Left colon (tissue), 2 donors: ENCODE measurements around the gene PAAF1. TPM values are rescaled to one million over a fixed set of nuclear protein-coding genes. Genes with fewer than 3 reads are reported as not detected.
"Not testable (repeated sequence)": the region's sequence is repeated elsewhere in the genome, so short reads cannot be mapped to it uniquely, and the experiment has no call there.

Source experiments
- ATAC-seq: fragments of 200-7000 bp; cut with Tn5 transposase; one replicate; pipeline ENCODE4 v1.9.1; 2020; ENCODE audit warnings: mild to moderate bottlenecking, moderate library complexity
- DNase-seq, 2 donors: peaks; one replicate each; pipeline ENCODE4 v3.0.0-alpha.2; 2020
- intact Hi-C, 2 donors: fragments of 100-400 bp; cut with DNase I in 1 of 2; cut with micrococcal nuclease in 1 of 2; formaldehyde crosslinking; loops; one replicate each; pipeline versions ENCODE4 v1.11.2 to v1.14.0; 2022; cut with DNase I, micrococcal nuclease
- total RNA-seq, 2 donors: library from RNA; stranded (reverse); fragmentation: NEBNext Ultra II Directional; extraction: Animal tissue kit (Norgen Biotek cat#: 25700); gene quantifications; one replicate each; pipeline ENCODE4 v1.2.1, GENCODE V29; 2021
- donor health status: DM: no; HTN: no; CAD: no.
- donor health status: DM: yes; HTN: yes; CAD: no.

The PAAF1 gene
- total RNA-seq, 2 donors from 2014 or later = 11.4 to 12.2 TPM

DNA sequence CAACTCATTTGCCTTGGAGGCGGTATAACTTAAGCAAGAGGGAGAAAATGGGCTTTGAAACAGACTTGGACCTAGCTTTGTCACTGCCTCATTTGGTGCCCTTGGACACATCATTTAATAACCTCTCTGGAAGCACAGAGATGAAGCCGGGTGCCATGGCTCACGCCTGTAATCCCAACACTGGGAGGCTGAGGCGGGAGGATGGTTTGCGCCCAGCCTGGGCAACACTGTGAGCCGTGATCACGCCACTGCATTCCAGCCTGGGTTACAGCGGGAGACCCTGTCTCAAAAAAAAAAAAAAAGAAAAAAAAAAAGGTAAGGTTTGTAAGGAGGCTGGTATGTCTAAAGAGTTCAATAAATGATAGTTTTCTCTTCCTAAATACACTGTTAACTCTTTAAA, 959 bp upstream of the PAAF1 start:
- peak; percentile 23 for ATAC-seq
- peak in 1 of 2 donors; percentile 13 for DNase-seq
- intact Hi-C loops = no loop called here

- intact Hi-C loops = no loop called here
- ATAC-seq (no peak), DNase-seq (no peak)
Measured at GRCh38 chr11:73878771-73879170, 2.0 kb downstream of the PAAF1 start.

GRCh38 chr11:73880449-73880848, 3.6 kb downstream of the PAAF1 start:
- DNase-seq, ATAC-seq, intact Hi-C loops: not testable (repeated sequence)

DNA sequence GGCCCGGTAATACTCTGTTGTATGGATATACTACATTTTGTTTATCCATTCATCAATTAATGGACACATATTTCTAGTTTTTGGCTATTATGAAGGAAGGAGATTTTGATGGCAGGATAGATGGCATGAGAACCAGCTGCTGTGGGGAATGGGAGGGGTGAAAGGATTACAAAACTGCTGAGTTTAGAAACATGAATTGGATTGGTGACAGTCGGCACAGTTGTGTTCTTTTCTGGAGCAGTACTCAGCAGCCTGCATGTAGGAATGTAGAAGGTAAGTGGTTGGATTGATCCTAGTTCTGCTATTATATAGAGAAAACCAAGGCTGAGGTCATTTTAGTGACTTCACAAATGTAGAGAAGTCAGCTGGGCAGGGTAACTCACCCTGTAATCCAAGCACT, 7.1 kb downstream of the PAAF1 start:
- intact Hi-C loops = no loop called here
- DNase-seq (no peak), ATAC-seq (no peak)

GRCh38 chr11:73888244-73888643, 11.4 kb downstream of the PAAF1 start:
- no peak for ATAC-seq

DNA sequence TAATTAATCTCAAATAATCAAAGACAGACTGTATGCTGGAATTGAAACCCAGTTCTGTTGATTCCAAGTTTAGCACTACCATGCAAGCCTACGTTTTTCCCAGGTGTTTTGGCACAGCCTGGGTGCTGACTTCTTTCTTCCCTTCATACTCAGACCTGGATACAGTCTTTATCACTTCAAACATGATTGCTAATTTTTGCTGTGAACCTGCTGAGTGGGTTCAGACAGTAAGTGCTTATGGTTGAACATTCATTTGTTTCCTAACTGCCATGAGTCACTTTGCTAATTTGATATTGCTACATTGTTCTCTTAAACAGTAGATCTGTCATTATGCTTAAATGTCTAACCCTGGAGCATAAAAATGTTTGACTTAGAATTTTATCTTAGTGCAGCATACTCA, 12.2 kb downstream of the PAAF1 start:
- DNase-seq (no peak), ATAC-seq (no peak)
- intact Hi-C loops = no loop called here

More at GRCh38 chr11:73888244-73888643, 11.4 kb downstream of the PAAF1 start:
- no peak for DNase-seq
- intact Hi-C loops = no loop called here

DNA sequence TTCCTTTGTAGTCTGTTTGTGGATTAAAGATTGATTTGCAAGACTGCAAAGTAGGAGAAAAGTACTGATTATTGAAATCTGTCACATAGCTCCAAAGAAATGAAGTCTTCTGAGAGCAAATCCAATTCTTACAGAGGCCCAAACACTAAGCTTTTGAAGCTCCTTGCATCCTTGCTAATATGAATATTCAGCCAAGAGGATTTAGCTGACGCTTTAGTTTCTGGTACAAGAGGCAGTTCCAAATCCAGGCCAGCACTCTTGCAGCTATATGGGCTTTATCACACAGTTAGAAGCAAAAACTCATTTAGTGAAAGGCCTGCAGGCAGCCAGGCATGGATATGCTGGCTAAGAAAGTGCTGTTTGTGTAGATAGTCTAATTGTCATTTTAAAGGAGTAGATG, 12.7 kb downstream of the PAAF1 start:
- no peak for ATAC-seq
- intact Hi-C loops = no loop called here

DNA sequence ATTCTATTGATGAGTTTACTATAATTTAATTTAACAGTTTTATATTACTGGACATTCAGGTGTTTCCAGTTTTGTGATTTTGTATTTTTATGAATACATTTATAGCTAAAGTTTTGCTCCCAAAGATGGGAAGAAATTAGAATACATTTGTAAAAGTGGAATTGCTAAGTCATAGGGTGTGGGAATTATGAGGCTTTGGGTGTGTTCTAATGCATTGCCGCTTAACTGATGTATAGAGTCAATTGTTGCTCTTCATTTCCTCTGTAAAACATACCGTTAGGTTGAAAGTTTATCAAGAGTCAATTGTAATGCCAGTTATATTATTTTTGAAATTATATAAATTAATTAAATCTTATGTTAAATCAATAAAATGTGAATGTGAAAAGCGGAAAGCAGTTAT, 16.2 kb downstream of the PAAF1 start:
- DNase-seq = no peak
- intact Hi-C loops = no loop called here
- ATAC-seq = no peak

More for the DNA sequence above, 12.7 kb downstream of the PAAF1 start:
- DNase-seq = no peak

DNA sequence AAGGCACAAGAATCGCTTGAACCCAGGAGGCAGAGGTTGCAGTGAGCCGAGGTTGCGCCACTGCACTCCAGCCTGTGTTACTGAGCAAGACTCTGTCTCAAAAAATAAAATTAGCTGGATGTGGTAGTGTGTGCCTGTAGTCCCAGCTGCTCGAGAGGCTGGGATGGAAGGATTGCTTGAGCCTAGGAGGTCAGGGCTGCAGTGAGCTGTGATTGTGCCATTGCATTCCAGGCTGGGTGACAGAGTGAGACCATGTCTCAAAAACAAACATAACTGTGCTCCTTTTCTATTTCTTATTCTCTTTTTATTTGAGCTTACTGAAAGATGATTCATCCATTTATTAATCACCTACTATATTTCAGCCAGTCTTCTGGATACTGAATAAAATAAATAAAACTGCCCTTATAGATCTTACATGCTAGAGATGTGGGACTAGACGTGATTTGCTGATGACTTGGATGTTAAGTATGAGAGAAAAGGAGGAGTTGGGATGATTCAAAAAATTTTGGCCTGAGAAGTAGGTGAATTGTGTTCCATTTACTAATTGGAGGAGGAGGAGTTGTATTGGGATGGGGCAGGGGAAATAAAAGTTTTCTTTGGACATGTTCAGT, 18.0 kb downstream of the PAAF1 start:
- intact Hi-C loops = no loop called here
- DNase-seq = no peak
- no peak for ATAC-seq

DNA sequence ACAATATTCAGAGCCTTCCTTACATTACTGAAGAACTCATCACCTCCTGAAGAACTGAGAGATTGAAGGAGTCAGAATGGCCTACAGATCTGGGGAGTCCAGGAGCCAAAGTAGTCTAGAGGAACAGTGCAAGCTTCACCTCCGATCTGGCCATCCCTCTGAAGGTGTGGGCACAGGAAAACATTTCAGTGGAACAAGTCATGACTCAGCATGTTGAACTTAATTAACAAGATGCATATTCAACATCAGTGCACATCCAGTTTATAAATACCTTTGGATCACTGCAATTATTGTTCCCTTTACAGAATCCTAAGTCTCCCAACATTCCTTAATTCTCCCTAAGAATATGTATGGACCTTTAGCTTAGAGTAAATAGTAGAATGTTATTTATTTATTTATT, 25.5 kb downstream of the PAAF1 start:
- intact Hi-C loops = no loop called here
- no peak for ATAC-seq
- no peak for DNase-seq

DNA sequence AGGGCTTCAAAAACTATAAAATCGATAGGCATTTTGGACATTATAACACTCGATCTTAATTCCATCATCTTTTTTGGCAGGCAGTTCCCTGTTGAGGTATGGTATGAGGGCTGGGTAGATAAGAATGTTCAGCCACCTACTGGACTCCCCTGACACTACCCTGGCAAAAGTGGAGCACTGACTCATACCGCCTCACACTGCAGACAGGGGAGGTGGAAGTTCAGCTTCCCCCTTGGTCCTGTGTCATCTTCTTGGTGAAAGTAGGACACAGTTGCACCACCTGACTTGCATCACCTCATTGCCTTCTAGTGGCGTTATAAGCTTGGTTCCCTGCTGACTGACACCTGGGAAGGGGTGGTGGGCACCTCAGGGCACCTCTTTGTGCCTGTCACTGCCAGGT, 30.4 kb downstream of the PAAF1 start:
- DNase-seq (no peak), ATAC-seq (no peak)
- intact Hi-C loops = no loop called here

DNA sequence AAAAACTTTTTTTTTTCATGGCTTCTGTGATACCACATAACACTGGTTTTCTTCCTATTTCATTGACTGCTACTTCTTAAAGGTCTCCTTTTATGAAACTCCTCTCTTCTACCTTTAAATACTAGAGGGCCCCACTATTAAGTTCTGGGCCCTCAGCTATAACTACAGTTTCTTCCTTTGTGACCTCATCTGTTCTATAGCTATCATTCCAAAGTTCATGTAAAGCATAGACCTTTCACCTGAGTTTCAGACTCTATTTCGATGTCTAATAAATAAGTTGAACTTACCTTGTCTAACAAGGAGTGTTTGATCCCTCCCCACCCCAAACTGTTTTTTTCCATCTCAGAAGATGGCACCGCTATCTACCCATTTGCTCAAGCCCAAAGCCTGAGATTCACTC, 35.2 kb downstream of the PAAF1 start:
- DNase-seq (no peak), ATAC-seq (peak; percentile 57)
- intact Hi-C loops = no loop called here

DNA sequence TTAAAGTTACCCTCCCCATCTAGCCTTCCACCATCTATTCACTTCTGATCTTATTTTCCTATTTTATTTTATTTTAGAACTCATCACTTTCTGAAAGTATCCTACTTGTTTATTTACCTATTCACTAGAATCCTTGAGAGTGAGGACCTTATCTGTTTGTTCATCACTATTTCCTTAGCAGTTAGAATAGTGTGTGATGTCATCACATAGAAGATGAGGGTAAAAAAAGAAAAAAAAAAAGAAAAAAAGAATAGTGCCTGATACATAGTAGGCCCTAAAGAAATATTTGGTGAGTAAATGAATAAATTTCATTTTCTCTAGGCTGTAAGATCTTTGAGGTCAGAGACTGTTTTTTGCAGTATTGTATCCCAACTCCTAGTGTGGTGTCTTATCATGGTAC, 36.7 kb downstream of the PAAF1 start:
- intact Hi-C loops = no loop called here
- DNase-seq = no peak
- no peak for ATAC-seq

DNA sequence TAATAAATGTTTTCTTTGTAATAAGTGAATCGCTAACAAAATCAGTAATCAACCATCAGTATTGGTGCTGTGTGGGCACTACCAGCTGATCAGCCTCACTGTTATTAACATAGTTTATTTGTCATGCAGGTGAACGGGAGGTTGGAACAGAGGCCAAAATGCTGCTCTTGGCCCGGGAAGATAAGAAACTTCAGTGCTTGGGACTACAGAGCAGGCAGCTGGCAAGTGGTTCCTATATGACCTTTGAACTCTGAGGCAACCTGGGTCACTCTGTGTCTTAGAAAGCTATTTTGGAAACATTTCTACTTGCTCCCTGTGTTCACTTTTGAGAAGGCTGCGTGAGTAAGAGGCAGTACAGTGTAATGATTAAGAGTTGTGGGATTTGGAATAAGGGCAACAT, 37.5 kb downstream of the PAAF1 start:
- DNase-seq = no peak
- intact Hi-C loops = no loop called here
- ATAC-seq = peak; percentile 38

- intact Hi-C loops = no loop called here
- DNase-seq (no peak), ATAC-seq (peak; percentile 70)
Measured at GRCh38 chr11:73916435-73916834, 39.6 kb downstream of the PAAF1 start.

DNA sequence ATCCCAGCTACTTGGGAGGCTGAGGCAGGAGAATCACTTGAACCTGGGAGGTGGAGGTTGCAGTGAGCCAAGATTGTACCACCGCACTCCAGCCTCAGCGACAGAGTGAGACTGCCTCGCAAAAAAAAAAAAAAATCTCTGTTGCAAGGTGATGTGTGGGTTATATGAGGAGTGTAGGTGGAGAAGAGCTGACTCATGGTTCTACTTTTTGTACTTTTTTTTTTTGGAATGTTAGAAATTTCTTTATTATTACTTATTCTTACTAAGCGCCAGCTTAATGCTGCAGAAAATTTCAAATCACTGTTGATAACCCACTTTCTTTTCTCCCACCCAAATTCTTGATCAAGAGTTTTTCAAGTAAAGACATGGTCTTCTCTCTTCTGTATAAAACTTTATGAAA, 44.4 kb downstream of the PAAF1 start:
- ATAC-seq (no peak), DNase-seq (no peak)
- intact Hi-C loops = no loop called here

GRCh38 chr11:73929388-73929787, 52.6 kb downstream of the PAAF1 start:
- no peak for ATAC-seq
- intact Hi-C loops = no loop called here
- no peak for DNase-seq

GRCh38 chr11:73931039-73931645, 54.3 kb downstream of the PAAF1 start:
- ATAC-seq = peak; percentile 71
- intact Hi-C loops = no loop called here
- DNase-seq = no peak

DNA sequence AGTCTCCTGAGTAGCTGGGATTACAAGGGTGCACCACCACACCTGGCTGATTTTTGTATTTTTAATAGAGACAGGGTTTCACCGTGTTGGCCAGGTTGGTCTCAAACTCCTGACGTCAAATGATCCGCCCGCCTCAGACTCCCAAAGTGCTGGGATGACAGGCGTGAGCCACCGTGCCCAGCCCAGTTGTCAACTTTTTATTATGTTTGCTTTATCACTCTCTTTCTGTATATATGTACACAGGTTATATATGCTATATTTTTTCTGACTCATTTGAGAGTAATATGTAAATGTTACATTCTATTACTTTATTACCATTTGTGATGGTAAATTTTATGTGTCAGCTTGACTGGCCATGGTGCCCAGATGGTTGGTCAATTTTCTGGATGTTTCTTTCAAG, 55.2 kb downstream of the PAAF1 start:
- intact Hi-C loops = no loop called here
- ATAC-seq = peak; percentile 94
- peak; percentile 33 to 36 for DNase-seq

DNA sequence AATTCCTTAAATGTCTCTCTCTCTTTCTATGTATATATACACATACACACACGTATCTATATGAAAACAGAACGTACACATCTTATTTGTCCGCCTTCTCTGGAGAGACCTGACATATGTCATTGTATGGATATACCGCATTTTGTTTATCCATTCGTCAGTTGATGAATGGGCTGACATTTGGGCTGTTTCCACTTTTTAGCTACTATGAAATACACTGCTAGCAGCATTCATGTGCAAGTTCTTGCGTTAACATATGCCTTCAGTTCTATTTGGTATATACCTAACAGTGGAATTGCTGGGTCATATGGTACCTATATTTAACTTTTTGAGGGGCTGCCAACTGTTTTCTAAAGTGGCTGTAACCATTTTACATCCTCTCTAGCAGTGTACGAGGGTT, 56.0 kb downstream of the PAAF1 start:
- DNase-seq = no peak
- no peak for ATAC-seq
- intact Hi-C loops = no loop called here

DNA sequence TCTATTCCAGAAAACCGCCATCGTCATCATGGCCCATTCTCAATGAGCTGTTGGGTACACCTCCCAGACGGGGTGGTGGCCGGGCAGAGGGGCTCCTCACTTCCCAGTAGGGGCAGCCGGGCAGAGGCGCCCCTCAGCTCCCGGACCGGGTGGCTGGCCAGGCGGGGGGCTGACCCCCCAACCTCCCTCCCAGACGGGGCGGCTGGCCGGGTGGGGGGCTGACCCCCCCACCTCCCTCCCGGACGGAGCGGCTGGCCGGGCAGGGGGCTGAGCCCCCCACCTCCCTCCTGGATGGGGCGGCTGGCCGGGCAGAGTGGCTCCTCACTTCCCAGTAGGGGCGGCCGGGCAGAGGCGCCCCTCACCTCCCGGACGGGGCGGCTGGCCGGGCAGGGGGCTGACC, 59.2 kb downstream of the PAAF1 start:
- intact Hi-C loops, ATAC-seq, DNase-seq: not testable (repeated sequence)
